NOMO-1 (cell line): ENCODE measurements around the gene ARHGAP23.

ENCODE experiments used
- DNase-seq, 2 experiments: peaks; one replicate each; lab custom pipeline; 2025; ENCODE audit not compliant: unreplicated experiment in 2 of 2; lab: John Stamatoyannopoulos, UW

Gene ARHGAP23

GRCh38 chr17:38561416-38562214 is 133.4 kb downstream of the ARHGAP23 start:
- no peak for DNase-seq
